ENCODE measurements around the gene NSFL1C.

The NSFL1C gene

DNA sequence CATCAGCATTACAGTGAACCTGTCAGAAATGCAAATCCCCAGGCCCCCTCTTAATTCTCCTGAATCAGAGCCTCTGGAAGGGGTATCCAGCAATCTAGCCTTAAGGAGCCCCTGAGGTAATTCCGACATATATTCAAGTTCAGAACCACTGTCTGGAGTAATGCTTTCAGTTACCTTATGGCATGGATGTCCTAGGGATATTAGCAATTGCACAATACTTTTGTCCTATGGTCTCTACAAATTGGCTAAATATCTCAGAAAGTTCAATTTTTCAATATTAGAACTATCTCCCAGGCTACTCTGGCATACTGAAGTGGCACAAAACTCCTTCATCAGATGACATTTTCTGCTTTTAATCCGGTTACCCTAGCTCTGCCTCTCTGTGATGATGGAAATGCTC lies 6.4 kb downstream of the NSFL1C start:
- no peak for DNase-seq (ENCODE audit: low spot score)

- no peak for DNase-seq (ENCODE audit: low spot score)
Measured at GRCh38 chr20:1457992-1458391, 8.7 kb downstream of the NSFL1C start.

DNA sequence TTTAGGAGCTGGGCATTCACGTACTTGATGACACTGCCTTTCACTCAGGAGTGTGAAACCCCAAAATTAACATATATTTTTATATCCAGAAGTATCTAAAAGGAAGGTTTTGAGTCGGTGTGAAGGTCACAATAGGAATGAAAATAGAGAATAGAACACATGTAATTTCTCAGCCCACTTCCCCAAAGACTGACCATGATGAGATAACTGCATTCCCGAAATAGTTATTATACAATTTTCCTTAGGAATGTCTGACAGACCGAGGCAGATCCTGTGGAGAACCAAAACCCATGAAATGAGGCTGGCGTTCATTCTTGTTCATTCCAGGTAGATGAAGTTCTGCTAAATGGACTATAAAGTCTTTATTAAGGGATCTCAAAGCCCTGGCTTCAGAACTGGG lies 10.3 kb downstream of the NSFL1C start:
- DNase-seq (ENCODE audit: low spot score): no peak

DNA sequence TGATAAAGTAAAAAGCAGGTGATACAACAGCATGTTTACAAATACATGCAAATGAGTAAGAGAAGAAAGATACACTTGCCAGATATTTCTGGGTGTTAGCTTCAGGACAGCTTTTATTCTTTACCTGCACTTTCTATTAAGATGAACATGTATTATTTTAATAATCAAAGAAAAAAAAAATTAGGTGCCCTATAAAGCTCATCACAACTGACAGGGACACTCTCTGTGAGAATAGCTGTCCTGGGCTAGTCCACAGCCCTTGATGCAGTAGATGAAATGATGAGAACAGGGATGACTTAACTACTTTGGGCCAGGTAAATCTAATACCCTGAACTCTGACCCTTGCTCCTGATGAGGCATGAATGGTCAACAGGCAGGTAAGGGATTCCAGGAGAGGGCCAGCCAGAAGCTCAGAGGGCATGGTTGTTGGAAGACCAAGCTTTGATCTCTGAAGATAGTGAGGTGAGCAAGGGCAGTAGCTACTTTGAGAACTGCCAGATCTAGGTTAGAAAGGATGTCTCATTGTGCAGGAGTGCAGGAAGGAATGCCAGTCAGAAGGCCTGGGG lies 15.6 kb downstream of the NSFL1C start:
- no peak for DNase-seq (ENCODE audit: low spot score)

- no peak for DNase-seq (ENCODE audit: low spot score)
Measured at GRCh38 chr20:1449370-1449769, 17.3 kb downstream of the NSFL1C start.

- DNase-seq (ENCODE audit: low spot score): no peak
Measured at GRCh38 chr20:1448081-1448620, 18.5 kb downstream of the NSFL1C start.

GRCh38 chr20:1446536-1446935 lies 20.1 kb downstream of the NSFL1C start:
- DNase-seq (ENCODE audit: low spot score): no peak

GRCh38 chr20:1443085-1443484 lies 23.6 kb downstream of the NSFL1C start:
- DNase-seq (ENCODE audit: low spot score): no peak

DNA sequence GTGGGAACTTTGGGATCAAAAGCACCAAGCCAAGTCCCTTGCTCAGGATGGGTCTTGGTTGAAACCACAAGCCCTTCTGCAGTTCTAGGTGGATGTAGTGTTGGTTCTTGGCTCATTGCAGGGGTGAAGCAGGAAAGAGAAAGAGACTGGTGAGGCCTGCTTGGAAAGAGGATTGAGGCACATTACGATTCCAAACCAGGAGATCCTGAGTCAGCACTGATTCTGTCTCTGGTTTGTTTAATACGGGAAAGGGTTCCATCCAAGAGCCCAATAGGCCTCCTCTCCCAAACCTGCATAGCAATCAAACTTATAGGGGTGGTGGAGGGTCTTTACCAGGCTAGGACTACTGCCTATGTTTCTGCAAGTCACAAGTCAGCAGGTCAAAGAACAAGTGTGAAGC lies 24.3 kb downstream of the NSFL1C start:
- DNase-seq (ENCODE audit: low spot score): no peak

DNA sequence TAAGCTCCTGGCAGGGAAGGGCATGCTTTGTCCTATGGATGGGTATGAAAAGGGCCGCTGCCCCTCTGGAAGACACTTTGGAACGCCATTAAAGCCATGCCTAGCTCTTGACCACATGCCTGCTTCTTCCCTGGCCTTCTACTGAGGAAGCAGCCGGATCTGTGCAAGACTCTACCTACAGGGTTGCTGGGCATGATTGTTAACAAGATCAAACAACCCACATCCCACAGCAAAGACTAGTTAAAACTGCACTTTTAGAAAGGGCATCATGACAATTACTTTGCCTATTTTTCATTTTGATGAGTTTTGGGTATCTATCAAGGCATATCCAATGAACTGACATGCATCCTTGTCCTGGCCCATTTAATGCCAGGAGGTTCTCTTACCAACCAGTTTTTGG lies 25.5 kb downstream of the NSFL1C start:
- no peak for DNase-seq (ENCODE audit: low spot score)

DNA sequence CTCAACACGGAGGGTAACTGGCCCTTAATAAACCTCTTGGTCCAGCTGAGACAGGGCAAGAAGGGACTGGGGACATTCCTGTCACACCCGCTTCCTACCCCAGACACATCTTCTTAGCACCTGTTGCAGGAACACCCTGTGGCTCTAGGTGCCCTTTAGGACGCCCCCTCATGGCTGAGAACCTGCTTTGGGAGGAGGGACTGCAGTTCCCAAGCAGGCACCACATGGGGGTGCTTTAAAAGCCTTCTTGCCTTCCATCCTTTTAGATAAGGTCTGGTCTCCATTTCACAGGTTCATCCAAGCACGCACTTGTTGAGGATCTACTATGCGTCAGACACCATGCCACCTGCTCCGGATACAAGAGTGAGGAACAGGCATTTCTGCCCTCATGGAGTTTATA lies 26.6 kb downstream of the NSFL1C start:
- no peak for DNase-seq (ENCODE audit: low spot score)

DNA sequence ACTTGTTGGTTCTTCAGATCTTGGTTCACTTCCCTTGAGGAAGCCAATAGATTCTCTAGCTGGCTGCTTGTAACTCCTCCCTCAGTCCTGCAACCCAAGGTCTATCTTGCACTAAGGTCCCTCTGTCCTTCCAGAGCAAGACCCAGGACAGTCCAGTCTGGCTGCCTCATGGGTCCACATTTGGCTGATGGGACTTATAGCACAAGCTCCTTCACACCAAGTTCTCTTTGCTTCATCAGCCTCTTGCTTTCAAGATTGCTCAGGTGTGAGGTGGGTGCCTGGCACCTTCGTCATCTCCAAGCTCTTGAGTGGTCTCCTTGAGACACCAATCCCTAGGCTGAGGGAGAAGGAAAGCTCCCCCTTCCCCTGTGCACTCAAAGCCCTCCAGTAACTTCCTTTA lies 28.3 kb downstream of the NSFL1C start:
- no peak for DNase-seq (ENCODE audit: low spot score)

GRCh38 chr20:1437235-1437904 lies 29.3 kb downstream of the NSFL1C start:
- DNase-seq (ENCODE audit: low spot score): peak; percentile 93

DNA sequence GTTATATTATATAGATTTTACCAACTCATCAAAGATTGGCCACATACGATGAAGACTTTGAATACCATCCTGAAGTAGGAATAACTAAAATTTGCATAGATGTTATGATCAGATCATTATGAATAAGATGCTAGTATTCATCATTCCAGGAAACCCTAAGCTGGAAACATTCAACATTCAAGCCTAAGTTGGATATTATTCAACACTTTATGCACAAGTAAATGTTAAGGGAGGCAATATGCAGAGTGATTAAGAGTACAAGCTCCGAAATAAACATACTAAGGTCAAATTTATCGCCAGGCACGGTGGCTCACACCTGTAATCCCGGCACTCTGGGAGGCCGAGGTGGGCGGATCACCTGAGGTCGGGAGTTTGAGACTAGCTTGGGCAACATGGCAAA lies 30.4 kb downstream of the NSFL1C start:
- DNase-seq (ENCODE audit: low spot score): no peak

DNA sequence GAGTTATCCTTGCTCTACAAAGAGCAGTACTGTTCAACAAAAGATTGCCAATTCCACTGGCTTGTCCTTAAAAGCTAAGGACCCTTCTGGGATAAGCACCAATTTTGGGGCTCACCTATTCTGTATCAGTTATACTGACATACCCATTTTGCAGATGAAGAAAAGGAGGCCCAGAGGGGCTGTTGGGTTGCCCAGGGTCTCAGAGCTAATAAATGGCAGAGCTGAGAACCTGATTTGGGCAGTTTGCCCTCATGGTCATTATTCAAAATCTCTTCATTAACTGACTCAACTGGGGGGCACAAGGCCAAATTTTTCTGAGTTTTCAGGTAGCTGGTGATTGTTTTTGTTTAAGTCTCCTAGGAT lies 31.3 kb downstream of the NSFL1C start:
- no peak for DNase-seq (ENCODE audit: low spot score)

DNA sequence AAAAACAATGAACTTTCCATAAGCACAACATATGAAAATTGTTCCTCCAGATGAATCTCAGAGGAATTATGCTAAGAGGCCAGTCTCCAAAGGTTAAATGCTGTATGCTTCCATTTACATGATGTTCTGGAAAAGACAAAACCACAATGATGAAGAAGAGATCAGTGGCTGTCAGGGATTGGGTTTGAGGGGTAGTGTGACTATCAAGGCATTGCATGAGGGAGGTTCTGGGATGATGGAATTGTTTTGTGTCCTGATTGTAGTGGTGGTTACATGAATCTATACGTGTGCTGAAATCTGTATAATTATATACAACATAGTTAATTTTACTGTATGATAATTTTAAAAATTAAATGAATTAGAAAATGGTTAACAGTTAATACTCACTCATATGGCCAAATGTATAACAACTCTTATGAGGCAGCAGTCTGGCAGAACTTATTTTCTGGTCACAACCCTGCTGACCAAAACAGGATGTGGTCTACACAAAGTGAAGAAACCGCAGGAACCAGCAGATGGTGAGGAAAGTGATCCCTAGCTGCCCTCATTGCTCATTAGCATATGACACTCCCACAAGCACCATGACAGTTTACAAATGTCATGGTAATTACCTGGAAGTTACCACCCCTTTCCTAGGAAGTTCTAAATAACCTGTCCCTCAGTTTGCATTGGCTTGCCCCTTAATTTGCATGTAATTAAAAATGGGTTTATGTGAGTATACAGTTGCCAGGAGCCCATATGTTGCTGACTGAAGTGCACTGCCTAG lies 31.9 kb downstream of the NSFL1C start:
- DNase-seq (ENCODE audit: low spot score): peak; percentile 37

GRCh38 chr20:1431158-1431557 lies 35.5 kb downstream of the NSFL1C start:
- DNase-seq (ENCODE audit: low spot score): no peak

DNA sequence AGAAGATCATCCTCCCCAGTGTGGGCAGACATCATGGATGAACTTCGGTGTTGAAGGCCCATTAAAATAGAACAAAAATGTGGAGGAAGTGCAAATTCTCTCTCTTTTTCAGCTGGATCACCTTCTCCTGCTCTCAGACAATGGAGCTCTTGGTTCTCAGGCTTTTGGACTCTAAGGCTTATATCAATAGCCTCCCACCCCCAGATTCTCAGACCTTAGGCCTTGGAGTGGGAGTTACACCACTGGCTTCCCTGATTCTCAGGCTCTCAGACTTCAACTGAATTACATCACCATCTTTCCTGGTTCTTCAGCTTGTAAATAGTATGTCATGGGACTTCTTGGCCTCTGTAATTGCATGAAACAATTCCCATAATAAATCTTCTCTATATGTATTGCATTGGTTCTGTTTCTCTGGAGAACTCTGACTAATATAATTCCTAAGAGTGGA lies 36.6 kb downstream of the NSFL1C start:
- no peak for DNase-seq (ENCODE audit: low spot score)

DNA sequence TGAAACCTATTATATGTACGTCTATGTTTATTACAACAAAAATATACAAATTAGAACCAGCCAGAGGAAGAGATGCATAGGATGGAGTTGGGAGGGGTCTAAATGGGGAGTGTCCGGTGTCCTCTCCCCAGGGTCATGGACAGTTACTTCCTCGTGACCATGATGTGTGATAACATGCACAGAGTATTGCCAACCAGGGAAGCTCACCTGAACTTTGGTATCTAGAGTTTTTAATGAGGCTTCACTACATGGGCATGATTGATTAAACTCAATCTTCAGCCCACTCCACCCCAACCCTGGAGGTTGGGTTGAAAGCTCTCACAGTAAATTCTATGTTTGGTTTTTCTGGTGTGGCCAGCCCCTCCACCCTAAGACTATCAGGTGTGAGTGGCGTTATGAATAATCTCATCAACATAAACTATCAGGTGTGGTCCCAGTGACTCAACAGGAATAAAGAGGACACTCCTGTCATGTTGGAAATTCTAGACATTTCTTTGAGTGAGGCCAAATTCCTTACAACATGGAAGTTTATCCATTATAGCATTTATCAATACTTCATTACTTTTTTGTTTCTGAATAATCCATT lies 37.4 kb downstream of the NSFL1C start:
- no peak for DNase-seq (ENCODE audit: low spot score)

- DNase-seq (ENCODE audit: low spot score): no peak
Measured at GRCh38 chr20:1427457-1428054, 39.1 kb downstream of the NSFL1C start.

DNA sequence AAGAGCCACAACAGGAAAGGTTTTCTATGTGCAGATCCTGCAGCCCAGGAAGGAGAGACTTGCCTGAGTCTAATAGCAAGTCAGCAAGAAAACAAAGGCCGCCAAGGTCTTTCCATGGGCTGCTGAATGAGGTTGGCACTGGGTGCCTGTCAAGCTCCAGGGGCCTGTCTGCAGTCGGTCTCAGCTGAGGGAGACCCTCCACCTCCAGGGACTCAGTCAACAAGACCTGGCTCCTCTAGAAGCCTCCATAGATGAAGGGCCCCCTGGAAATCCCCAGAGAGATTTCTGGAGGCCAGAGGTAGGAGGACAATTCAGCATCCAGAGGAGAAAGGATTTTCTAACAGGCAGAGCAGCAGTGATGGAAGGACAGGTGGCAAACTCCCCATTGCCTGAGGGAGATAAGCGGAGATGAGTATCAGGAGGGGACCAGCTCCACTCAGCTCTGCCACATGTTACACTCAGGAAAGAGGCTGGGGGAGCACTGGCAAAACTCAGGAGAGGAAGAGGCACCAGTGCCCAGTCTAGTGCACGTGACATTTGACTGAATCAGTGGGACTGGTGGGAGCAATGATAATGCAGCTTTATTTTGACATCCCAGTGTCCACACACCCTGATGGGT lies 40.3 kb downstream of the NSFL1C start:
- no peak for DNase-seq (ENCODE audit: low spot score)

DNA sequence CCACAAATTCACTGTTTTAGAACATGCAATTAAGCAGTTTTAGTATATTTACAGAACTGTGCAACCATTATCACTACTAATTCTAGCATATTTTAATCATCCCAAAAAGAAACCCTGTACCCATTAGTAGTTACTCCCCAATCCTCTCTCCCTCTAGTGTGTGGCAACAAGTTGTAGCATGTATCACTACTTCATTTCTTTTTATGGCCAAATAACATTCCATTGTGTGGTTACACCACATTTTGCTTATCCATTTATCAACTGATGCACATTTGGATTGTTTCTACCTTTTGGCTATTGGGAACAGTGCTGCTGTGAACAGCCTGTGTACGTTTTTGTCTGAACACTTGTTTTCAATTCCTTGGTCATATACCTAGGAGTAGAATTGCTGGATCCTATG lies 42.3 kb downstream of the NSFL1C start:
- no peak for DNase-seq (ENCODE audit: low spot score)

Measured in Ammon's horn (tissue), 1 donor.